Medulla oblongata (tissue), 1 donor: ENCODE data around the gene POLG2.
"Not testable (repeated sequence)": the region's sequence is repeated elsewhere in the genome, so short reads cannot be mapped to it uniquely, and the experiment has no call there.

Source experiments
- DNase-seq: peaks from one replicate; pipeline ENCODE4 v3.0.0-alpha.2; 2015; ENCODE audit errors: extremely low spot score

Gene POLG2

DNA sequence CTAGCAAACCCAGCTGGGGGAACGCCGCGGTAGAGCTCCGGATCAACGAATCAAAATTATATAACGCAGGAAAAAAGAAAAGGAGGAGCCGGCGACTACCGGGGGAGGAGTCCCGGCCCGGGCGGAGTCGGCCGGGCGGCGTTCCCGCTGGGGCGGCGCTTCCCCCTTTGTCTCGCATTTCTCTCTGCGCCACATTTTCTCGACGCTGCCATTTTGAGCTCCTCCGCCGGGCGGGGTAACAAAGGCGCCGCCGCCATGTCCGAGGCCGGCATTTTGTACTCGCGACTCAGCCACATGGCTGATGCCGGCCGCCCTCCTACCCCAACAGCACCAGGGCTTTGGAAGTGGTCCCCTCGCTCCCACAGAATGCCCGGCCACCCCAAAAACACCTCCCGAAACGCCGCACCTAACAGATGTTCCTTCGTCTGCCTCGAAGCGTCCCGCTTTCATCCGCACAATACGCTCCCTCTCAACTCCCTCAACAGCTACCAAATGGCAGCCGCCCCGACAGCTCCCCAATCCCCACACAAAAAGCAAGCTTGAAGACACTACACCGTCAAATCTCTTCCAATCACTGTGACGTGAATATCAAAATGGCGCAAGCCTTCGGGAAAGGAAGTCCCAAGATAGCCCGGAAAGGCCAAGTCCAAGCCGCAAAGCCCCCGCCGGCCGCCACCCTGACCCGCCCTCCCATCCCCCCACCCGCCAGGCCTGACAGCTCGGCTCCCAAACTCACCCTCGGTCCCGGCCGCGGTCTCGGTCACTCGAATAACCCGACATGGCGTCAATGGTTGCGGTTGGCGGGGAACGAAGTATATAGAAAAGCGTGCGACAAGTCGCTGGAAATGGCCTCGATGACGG, 8.7 kb upstream of the POLG2 start:
- DNase-seq, result peak; percentile 92

DNA sequence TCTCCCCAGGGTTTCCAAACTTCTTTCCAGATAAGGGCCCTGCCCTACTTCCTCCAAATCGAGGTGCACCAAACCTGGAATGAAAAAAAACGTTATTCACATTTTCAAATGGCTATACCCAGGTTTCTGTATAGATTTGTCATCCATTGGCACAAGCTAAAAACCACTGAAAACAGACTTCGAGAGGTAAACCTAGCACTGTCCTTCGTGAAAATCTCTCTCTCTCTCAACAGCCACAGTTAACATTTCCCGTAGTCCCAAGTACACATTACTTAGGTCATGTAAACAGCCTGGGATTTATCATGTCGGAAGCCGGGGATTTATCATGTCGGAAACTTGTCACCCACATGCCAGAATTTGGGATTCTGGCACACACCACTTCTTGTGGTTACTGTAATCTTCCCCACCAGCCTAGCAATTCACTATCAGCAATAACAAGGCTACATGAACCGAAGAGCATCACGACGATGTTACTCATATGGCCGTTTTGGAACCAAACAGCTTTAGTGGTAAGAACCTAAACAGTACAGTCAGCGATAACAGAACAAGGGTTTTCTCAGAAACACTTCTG, 8.0 kb upstream of the POLG2 start:
- DNase-seq, result no peak

- DNase-seq, result no peak
Observed at GRCh38 chr17:64503821-64504768, 7.2 kb upstream of the POLG2 start.

GRCh38 chr17:64503341-64503740, 6.5 kb upstream of the POLG2 start:
- no peak for DNase-seq

- DNase-seq, result no peak
Observed at GRCh38 chr17:64502809-64503208, 6.0 kb upstream of the POLG2 start.

- DNase-seq, result no peak
Observed at GRCh38 chr17:64502021-64502420, 5.2 kb upstream of the POLG2 start.

DNA sequence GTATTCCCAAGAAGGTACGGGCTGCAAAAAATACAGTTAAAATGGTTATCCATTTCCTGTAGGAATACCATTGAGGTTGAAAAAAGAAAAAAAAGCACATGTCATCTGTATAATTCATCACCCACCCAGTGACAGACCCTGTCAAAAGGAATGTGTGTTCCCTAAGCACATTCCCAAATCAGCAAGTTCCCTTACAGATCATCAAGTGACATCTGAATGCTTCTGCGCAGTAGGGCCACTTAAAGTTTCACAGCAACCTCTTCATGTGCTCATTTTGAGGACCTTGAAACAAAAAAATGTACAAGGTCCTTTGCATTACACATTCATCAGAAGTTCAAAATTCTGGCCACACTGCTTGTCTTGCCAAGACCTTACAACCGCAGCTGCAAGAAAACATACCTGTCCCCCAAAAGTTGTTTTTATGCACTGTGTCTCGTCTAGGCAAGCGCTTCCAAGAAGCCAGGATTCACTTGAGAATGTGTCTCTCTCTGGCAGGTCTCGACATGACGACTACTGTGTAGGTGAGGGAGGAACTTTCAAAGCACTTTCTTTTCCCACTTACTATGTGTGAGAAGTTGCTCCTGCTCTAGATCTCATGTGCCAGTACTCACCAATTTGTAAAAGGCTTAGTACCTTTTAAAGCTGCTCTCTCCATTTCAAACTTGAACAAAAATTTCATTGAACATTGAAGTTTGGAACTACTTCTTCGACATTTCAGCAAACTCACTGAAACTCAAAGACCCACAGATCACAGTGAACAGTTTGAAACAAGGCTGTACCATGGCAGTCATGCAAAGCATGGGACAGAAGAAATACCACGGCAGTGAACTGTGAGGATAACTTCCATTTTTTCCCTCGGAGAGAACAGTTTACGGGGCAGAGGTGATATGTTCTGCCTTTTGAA, 4.3 kb upstream of the POLG2 start:
- no peak for DNase-seq

GRCh38 chr17:64500487-64500859, 3.6 kb upstream of the POLG2 start:
- no peak for DNase-seq

GRCh38 chr17:64499805-64500486, 3.1 kb upstream of the POLG2 start:
- no peak for DNase-seq

GRCh38 chr17:64498308-64499203, 1.7 kb upstream of the POLG2 start:
- DNase-seq, result no peak

- DNase-seq, result no peak
Observed at GRCh38 chr17:64497565-64498035, 746 bp upstream of the POLG2 start.

GRCh38 chr17:64496348-64496785, 487 bp downstream of the POLG2 start:
- DNase-seq, result no peak

GRCh38 chr17:64495300-64495699, 1.6 kb downstream of the POLG2 start:
- DNase-seq, result not testable (repeated sequence)

DNA sequence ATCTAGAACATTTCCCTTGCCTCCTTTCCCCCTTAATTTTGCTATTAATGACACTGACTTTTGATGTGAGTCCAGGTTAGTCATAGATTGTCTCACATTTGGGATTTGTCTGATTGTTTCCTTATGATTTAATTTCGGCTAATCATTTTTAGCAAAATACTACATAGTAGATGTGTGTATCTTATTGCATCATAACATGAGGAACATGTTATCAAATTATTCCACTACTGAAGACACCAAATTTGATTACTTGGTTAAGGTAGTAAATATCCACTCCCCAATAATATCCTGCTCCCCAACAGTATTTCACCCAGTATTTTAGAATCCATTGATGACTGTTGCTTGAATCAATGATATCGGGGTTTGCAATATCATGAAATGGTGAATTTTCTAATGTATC, 2.7 kb downstream of the POLG2 start:
- DNase-seq, result no peak

DNA sequence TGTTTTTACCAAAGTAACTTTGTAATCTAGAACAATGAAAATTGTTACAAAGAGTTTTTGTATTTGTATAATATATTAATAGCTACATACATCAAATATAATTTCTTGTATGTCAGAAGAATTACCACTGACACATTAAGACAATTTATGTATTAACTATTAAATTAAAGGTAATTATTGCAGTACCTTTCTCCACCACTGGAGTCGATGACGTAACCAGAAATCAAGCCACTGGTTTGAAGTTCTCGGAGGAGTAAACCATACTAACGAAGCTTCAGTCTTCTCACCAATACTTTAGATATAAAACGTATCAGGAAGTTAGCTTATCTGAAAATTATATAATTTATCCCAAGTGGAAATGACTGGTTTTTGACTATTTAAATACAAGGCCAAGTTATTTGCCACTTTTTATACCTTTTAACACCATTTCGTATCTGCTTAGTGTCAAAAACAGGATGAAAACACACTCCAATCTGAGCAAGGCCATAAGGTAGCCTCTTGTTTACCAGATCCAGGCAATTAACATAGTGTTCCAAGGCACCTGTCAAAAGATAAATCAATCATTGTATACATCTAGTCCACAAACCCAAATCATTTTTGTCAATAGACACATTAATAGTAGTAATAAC, 4.3 kb downstream of the POLG2 start:
- DNase-seq, result no peak

GRCh38 chr17:64491994-64492393, 4.9 kb downstream of the POLG2 start:
- DNase-seq, result no peak

- no peak for DNase-seq
Observed at GRCh38 chr17:64491034-64491860, 5.6 kb downstream of the POLG2 start.

DNA sequence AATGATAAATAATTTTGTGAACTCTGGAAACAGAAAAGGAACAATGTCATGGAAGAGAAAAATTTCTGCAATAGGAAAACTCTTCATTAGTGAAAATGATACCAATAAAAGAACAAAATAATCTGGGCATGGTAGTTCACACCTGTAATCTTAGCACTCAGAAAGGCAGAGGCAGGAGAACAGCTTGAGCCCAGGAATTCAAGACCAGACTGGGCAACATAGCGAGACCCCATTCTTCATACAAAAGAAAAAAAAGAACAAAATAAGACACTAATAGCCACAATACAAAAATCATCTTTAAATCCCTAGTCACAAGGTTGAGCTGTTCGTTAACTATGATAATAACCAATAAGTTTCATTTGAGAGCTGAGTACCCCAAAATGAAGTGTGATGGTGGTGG, 8.6 kb downstream of the POLG2 start:
- DNase-seq, result no peak
